ENCODE results near the gene EIF2B2.
A peak's percentile ranks its signal among the peaks of the same experiment; 100 is the strongest.
"Not testable (repeated sequence)": the region's sequence is repeated elsewhere in the genome, so short reads cannot be mapped to it uniquely, and the experiment has no call there.

Gene EIF2B2

DNA sequence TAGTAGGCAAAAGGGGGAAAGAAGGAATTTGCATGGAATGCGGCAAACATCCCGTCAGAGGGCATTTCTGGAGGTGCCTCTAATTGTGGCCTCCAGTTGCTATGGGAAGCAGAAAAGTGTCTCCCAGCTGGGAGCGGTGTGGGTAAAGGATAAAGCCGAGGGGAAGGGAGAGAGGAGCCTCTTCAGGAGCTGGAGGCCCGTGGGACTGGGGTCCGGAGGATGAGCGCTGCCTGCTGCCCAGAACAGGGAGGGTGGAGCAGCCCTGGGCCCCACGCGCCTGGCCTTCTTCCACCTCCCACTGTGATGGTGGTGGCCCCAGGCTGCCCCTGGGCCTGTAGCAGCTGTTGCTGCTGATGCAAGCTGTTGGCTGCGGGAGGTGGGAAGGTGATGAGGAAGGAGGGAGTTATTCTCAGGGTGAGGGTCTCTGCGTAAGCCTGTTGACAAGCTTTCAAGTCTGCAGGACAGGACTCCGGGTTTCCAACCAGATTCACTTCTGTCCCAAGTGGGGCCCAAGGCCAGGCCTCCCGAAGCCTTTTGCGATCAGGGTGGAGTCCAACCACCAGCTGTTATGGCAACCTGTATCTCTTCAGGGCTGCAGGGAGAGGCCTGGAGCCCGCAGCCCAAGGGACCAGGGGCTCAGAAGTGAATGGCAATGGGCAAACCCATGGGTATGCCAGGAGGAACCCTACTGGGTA, 28.2 kb upstream of the EIF2B2 start:
- DNase-seq (ENCODE audit: low read depth): no peak

DNA sequence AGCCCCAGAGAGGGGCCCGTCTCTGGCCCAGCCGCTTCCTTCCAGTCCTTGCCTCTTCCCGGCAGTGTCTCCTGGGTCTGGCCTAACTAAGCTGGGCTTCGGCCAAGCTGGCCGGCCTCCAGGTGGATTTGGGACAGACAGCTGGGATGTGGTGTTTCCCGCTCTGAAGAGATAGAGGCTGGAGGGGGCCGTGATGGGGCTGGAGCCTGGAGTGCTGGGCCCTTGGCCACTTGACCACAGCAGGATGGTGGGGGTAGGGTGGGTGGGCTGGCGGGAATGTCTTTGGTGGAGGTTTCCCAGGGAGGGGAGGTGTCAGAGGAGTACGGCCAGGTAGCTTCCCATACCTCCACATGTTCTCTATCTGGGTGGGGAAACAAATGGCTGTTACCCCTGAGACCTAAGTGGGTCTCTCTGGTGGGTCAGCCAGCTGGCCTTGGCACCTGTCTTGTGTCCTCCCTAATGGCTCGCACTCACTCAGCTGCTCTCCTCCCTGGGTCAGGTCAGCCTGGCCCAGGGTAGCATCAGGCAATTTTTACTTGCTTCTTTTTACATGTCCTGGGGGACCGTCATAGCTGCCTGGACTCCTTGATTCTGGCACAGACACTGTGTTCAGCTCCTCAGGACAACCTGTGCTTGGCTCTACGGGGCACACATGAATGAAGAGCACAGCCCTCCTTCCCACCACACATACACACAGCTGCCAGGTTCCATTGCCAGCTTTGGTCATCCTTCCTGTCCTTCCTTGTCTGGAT, 27.5 kb upstream of the EIF2B2 start:
- no peak for DNase-seq (ENCODE audit: low read depth)

DNA sequence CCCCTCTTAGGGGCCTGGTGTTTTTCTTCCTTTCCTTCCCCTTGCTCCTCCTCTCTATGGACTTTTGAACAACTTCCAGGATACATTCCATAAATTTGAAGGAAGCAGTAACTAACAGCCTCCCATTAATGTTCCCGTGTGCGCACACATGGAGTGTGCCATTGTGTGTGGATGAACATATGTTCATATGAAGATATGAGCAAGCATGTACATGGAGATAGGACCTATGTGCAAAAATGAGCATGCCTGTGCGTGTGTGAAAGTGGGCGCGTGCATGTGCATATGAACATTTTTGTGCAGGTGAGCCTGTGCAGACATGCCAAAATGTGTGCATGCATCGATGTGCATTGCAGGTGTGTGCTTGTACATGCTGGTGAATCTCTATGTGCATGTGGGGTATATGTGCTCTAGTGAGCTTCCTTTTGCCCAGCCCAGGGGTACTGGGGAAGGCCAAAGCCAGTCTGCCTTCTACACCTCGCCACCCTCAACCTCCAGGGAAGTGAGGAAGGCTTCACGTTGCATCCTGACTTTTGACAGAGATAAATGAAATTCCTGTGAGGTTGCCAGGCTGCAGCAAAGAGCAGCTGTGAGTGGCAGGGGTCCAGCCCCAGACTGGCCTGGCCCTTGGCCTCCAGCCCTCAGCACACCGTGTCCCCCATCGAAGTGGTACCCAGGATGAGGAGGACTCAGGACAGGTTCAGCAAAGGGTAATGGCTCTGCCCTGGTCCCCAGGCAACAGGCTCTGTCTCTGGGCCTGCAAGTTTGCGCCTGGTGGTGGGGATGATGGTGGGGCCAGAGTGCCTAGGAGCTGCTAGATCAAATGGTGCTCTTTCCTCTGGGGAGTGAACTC, 26.2 kb upstream of the EIF2B2 start:
- no peak for DNase-seq (ENCODE audit: low read depth)

DNA sequence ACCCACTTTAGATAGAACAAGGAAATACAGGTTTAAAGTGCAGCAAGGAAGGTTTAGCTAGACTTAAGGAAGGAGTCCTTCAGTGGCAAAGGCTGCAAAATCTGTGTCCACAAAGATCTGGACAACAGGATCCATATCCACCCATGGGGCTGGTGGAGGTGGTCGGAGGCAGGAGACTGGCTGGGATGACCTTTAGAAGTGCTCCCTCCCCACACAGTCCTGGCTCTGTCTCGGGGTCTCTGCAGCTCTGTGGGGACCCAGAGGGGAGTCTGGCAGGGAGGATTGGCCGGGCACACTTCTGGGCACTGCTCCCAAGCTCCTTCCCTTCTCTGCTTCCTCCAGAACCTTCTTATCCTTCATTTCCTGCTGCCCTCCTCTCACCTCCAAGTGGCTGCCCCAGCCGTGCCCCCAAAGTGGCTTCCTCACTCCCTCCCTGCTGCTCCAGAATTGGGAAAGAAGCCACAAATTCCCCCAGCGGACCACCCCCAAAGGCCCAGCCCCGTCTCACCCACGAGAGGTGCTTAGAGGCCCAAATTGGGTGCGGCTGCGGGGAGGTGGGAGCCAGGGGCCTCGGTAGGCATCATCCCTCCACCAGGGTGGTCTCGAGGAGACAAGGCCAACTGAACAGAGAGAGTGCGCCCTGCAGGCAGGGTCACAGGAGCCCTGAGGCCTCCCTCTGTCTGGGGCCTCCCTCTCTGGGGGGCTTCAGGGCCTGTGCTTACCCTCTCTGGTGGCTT, 25.4 kb upstream of the EIF2B2 start:
- DNase-seq (ENCODE audit: low read depth): no peak

DNA sequence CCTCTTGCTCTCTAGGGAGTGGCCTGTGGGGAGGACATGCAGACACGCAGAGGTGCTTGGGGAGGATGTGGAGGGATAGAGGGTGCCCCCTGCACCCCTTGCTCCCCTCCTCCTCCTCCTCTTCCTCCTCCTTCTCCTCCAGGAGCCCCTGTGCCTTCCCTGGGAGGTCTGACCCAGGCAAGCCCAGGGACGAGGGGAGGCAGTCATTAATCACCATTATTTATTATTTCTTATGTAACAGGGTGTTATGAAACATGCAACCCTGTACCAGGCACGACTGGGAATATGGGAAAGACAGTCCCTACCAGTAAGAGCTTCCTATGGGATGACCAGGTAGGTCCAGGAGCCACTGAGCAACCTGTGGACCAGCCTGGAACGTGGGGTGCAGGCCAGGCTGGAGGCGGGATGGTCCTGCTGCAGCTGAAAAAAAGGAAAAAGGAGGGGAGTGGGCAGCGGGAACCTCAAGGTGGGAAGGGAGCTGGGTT, 24.8 kb upstream of the EIF2B2 start:
- no peak for DNase-seq (ENCODE audit: low read depth)

DNA sequence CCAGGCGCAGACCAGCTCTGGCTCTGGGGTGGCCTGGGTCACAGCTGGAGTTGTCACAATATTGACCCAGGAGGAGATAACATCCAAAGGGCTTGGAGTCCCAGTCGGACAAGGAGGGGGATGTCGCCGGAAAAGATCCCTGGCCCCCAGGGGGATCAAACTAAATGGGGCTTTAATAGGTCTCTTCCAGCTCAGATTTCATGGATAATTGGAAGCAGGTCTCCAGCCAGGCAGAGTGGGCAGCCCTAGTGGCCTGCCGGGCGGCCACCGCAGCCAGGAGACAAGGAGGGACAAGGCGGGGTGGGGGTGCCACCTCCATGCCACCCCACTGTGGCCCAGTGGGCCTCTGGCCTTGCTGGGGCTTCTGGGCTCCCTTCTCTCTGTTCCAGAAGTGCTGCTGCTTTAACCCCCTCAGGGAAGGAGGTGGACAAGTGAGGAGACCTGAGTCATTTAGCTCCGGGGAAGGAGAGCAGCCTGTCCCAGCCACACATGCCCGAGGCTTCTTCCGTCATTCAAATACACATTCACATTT, 24.2 kb upstream of the EIF2B2 start:
- peak; percentile 96 for DNase-seq (ENCODE audit: low read depth)

DNA sequence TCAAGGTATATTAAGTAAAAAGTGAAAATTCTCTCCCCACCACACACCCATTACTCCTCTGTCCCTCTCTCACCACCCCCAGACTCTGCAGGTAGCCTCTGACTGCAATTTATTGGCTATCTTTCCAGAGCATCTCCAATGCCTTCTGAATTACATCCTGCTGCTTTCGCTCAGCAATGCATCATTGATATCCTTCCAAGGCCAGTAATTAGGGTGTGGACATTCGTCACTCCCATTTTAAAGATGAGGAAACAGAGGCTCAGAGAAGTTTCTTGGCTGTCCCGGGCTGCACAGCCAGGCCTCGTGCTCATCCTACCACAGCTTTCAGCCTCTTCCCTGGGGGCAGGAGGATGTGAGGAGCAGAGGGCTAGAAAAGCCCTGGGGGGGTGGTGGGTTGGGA, 23.7 kb upstream of the EIF2B2 start:
- peak; percentile 67 for DNase-seq (ENCODE audit: low read depth)

DNA sequence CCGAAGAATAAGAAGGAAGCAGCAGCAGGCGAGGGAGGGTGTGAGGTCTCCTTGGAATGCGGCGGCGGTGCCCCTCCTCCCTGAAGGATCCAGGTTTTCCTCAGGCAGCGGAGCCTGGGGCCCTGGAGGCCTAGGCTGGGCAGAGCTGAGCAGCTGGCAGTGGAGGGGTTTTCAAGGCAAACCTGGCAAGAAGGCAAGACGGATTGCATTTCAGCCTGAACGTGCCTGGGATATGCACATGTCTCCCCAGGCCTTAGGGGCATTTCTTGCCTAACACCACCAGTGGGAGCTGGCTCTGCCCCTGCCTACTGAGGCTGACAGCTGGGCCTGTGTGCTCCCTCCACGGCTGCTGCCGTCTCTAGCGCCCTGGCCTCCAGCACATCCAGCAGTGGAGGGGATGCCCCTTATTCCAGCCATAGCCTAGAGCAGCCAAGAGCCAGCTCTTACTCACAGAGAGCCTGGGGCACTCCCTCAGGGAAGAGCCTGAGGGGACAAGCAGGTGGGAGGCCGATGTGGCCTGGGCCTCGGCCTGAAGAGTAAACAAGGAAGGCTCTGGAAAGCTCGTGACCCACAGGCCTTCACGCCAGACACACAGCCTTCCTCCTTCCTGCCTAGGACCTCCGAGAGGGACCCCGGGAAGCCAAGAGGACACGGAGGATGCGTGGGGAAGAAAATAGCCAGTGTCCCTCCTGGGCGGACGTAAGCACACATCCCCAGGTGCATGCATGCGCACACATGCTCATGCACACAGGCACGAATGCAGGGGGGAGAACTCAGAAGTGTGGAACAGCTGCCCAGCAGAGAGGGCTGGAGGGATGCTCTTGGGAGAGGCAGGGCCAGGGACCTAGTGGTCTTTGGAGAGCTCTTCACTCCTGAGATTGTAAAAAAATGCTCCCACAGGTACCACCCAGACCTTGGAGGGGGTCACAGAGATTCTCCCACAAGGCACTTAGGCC, 23.0 kb upstream of the EIF2B2 start:
- peak; percentile 77 for DNase-seq (ENCODE audit: low read depth)

DNA sequence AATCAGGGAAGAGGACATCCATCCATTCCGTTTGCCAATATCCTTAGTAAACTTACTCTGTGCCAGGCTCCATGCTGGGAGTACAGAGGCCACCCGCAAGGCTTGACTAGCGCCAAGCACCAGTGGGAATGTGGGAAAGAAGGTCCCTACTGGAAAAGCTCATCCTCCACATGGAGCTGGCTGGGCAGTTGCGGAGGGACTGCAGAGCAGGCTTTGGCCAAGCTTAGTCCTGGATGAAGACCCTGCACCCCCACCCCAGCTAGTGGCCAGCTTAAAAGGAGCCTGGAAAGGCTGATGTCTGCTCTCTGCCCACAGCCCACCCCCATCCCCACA, 22.4 kb upstream of the EIF2B2 start:
- DNase-seq (ENCODE audit: low read depth): peak; percentile 31

DNA sequence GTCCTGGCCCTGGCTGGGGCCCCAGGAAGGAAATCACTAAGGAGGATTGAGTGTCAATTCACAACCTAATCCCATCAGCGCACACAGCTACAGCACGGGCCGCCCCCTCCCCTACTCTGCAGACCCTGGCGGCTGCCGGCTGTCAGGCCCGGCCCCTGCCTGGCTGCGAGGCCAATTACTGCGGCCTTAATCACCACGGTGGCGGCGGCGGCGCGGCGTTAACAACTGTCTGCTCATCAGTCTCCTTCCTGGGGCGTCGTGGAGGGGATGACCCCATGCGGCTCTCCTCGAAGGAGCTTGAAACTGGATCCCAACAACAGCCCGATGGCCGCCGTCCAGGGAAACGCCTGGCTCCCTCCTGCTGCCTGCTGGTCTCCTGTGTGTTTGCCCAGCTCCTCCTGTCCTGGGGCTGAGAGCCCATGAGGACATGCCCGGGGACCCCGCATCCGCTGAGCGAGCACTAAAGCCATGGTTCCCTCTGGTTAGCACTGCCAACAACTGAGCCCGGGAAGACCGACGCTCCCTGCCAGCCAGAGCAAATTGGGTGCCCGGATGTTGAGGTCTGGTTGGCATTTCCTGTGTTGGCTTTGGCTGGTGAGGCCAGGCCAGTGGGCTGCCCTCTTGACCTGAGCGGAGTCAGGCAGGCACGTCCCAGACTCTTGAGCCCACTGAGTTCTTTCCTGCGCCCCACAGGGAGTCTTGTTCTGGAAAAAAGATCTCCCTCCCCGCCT, 21.8 kb upstream of the EIF2B2 start:
- DNase-seq (ENCODE audit: low read depth): peak; percentile 66

DNA sequence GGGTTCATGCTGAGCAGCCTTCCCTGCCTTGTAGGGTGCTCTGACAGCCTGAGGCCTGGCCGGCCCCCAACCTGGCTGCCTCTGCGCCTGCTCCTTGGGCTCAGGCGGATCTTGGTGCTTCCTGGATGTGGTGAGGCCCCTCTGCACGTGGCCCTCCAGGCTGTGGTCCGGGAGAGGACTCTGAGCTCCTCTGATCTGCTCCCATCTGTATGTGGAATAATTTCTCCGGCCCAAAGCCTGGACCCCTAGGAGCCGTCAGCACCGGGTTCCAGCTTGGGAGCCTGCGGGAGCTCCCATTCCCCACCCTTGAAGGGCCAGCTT, 21.3 kb upstream of the EIF2B2 start:
- no peak for DNase-seq (ENCODE audit: low read depth)

DNA sequence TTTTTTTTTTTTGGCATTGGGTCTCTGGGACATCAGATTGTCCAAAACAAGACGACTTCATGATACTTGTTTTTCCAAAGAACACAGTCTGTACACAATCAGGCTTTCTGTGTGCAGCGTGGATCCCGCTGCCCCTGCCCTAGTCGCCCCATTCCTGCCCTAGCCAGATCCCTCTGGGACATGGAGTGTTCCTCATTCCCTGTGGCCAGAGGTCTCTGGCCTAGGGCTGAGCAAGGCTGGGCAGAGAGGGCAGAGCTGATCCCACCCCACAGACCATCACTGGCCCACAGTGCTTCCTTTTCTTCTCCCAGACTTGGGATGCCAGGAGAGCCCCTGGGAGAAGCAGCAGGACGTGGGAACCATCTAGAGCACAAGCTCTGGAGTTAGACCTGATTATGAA, 20.9 kb upstream of the EIF2B2 start:
- DNase-seq (ENCODE audit: low read depth): no peak

DNA sequence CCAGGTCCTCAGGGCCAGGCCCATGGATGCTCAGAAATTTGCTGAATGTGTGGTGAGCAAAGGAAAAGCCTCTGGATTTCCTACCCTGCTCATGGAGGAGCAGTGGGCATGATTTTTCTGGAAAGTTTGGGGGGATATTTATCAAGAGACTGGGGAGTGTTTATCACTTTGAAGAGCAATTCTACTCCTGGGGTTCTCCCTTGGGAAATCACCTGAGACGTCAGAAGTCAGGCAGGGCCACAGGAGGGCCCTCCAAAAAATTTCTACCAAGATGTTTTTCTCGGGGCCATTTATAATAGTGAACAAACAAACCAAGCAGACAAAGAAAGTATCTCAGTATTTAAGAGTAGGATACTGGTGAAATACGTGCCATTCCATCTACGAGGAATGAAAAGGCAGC, 20.1 kb upstream of the EIF2B2 start:
- no peak for DNase-seq (ENCODE audit: low read depth)

DNA sequence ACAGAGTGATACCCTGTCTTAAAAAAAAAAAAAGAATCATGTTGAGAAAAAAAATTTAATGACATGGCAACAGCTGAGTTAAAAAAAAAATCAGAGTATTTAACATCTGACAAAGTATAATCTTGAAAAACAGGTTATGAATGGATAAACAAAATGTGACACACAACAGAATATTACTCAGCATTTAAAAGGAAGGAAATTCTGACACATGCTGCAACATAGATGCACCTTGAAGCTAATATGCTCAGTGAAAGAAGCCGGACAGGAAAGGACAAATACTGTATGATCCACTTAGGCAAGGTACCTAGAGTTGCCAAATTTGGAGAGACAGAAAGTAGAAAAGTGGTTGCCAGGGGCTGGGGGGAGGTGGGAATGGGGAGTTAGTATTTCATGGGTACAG, 19.4 kb upstream of the EIF2B2 start:
- DNase-seq (ENCODE audit: low read depth): peak; percentile 50

DNA sequence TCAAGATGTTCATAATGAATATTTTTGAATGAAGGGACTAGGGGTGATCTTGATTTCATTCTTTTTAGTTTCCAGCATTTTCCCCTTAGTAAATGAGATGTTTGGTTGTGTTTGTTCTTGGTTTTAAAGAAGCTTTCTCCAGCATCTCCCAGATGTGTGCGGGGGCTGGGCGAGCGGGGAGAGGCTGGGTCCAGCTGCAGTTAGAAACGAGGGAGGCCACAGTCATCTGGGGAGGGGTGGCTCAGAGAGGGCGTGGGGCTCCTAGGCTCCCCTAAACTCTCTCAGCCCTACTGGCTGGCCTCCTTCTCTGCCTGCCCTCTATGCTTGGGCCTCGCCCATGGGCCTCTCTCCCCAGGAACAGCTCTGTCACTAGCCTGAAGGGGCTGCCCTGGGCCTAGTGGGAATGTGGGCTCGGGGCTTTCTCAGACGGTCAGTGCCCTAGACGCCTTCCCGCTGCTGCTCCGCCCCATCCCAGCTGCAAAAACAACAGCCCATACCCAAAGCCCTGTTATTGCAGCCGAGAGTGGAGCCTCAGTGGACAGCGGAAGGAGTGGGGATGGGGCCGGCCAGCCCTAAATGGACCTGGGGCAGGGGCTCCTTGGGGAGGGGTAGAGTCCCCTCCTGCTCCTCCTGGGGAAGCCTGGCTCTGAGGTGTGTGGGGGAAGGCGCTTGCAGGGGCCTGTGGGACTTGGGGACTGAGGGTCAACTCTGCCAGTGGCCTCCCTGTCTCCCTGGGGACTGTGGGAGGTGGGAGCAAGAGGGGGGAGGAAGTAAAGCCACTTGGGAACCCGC, 18.3 kb upstream of the EIF2B2 start:
- no peak for DNase-seq (ENCODE audit: low read depth)

DNA sequence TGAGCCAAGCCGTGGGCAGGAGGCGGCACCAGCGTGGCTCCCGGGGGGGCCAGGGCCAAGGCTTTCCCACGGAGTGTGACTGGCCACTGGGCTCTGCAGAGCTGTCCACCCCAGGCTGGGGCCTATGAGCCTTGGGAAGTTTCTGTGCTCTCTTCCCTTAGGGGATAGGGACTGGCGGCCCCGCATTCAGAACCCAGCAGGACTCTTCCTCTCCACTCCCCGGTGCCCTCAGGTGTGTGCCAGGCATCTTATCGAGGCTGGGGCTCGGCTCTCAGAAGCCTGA, 17.8 kb upstream of the EIF2B2 start:
- no peak for DNase-seq (ENCODE audit: low read depth)

DNA sequence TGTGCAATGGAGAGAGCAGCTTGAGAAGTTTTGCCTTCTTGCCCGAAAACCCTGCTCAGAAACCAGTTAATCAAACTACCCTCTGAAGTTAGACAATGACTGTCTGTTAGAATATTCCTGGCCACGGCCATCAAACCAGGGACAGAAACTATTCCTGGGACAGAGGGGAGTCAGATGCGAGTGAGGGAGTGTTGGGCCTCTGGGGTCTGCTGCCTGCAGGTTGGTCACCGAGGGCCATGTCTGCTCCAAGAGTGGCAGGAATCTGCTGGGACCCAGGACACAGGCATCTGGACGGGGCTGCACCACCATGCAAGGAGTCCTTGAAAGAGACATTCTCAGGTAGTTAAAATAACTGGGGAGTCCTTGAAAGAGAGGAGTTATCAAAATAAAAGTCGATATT, 16.9 kb upstream of the EIF2B2 start:
- no peak for DNase-seq (ENCODE audit: low read depth)

DNA sequence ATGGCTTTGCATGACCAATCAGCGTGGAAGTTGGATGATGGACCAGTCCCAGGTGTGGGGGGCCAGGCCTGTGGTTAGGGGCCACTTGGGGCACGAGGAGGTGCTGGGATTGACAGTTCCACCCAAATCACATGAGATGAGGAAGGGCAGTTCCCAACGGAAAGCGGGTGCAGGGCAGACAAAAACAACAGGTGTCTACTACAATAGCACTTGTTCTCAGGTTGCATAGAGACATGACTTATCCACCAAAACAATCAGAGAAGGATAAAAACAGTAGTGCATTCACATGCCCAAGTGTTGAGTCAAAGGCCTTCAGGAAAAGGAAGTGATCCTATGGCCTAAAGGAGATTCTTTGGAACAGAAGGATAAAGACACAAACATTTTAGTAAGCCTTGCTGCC, 14.6 kb upstream of the EIF2B2 start:
- DNase-seq (ENCODE audit: low read depth): peak; percentile 92

DNA sequence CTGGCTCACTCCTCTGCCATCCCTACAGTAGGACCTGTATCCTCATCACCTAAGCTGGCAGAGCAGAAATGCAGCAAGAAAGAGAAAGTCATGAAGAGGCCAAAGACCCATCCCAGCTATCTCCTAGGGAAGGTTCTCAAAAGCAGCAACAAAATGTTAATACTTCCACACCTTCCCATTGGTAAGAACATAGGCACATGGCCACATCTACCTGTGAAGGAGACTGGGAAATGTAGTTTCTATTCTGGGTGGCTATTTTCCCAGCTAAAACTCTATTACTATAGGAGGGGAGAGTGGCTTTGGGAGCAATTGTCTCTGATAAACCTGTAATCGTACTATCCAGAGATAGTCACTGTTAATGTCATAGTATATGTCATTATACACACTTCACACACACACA, 13.7 kb upstream of the EIF2B2 start:
- DNase-seq (ENCODE audit: low read depth): no peak

DNA sequence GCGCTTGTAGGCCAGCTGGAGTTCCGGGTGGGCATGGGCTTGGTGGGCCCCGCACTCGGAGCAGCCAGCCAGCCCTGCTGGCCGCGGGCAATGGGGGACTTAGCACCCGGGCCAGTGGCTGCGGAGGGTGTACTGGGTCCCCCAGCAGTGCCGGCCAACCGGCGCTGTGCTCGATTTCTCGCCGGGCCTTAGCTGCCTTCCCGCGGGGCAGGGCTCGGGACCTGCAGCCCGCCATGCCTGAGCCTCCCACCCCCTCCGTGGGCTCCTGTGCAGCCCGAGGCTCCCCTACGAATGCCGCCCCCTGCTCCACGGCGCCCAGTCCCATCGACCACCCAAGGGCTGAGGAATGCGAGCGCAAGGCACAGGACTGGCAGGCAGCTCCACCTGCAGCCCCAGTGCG, 8.5 kb upstream of the EIF2B2 start:
- DNase-seq (ENCODE audit: low read depth): not testable (repeated sequence)
